Measurements from ENCODE around the gene CDH24. TPM values are rescaled to one million over a fixed set of nuclear protein-coding genes. Genes with fewer than 3 reads are reported as not detected.

CDH24 gene
- total and polyA plus RNA-seq, 2 of the 13 experiments (the other 11 are each of a cell fraction or from before 2014, with no cell fraction given): 0.69 to 0.99 TPM

DNA sequence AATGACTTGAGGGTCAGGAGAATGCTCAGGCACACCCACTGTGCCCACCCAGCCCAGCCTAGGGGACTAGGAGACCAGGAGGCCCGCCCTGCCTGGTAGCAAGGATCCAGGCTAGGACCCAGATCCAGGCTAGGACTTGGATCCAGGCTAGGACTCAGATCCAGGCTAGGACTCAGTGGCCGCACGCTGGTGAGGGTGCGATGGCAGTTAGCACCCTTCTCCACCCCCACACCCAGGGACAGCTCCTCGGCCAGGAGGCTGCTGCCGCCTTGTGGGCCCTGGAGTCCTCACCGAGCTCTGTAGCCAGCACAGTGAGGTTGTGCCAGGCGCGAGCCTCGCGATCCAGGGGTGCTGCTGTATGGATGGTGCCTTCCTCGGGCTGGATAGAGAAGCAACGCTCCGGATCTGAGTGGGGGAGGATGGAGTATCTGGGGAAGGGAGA, 5.1 kb downstream of the CDH24 start (continued):
- TF ChIP-seq, protein P1, sequence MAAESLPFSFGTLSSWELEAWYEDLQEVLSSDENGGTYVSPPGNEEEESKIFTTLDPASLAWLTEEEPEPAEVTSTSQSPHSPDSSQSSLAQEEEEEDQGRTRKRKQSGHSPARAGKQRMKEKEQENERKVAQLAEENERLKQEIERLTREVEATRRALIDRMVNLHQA (CRISPR knock-in tag; IDR thresholded peaks at IDR 0.05): no peak
- no peak for TF ChIP-seq SSRP1 (CRISPR knock-in tag; IDR thresholded peaks at IDR 0.05)
- no peak for TF ChIP-seq KLF13 (CRISPR knock-in tag; IDR thresholded peaks at IDR 0.05)
- TF ChIP-seq, protein P2, sequence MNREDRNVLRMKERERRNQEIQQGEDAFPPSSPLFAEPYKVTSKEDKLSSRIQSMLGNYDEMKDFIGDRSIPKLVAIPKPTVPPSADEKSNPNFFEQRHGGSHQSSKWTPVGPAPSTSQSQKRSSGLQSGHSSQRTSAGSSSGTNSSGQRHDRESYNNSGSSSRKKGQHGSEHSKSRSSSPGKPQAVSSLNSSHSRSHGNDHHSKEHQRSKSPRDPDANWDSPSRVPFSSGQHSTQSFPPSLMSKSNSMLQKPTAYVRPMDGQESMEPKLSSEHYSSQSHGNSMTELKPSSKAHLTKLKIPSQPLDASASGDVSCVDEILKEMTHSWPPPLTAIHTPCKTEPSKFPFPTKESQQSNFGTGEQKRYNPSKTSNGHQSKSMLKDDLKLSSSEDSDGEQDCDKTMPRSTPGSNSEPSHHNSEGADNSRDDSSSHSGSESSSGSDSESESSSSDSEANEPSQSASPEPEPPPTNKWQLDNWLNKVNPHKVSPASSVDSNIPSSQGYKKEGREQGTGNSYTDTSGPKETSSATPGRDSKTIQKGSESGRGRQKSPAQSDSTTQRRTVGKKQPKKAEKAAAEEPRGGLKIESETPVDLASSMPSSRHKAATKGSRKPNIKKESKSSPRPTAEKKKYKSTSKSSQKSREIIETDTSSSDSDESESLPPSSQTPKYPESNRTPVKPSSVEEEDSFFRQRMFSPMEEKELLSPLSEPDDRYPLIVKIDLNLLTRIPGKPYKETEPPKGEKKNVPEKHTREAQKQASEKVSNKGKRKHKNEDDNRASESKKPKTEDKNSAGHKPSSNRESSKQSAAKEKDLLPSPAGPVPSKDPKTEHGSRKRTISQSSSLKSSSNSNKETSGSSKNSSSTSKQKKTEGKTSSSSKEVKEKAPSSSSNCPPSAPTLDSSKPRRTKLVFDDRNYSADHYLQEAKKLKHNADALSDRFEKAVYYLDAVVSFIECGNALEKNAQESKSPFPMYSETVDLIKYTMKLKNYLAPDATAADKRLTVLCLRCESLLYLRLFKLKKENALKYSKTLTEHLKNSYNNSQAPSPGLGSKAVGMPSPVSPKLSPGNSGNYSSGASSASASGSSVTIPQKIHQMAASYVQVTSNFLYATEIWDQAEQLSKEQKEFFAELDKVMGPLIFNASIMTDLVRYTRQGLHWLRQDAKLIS (CRISPR knock-in tag; IDR thresholded peaks at IDR 0.05): no peak
- peak; percentile 38; the same call in 1 of the 2 replicates for TF ChIP-seq MIXL1 (CRISPR knock-in tag; IDR thresholded peaks at IDR 0.05)
- TF ChIP-seq ZBTB10 (CRISPR knock-in tag; IDR thresholded peaks at IDR 0.05; ENCODE audit: borderline replicate concordance): no peak
- TF ChIP-seq, protein P3, sequence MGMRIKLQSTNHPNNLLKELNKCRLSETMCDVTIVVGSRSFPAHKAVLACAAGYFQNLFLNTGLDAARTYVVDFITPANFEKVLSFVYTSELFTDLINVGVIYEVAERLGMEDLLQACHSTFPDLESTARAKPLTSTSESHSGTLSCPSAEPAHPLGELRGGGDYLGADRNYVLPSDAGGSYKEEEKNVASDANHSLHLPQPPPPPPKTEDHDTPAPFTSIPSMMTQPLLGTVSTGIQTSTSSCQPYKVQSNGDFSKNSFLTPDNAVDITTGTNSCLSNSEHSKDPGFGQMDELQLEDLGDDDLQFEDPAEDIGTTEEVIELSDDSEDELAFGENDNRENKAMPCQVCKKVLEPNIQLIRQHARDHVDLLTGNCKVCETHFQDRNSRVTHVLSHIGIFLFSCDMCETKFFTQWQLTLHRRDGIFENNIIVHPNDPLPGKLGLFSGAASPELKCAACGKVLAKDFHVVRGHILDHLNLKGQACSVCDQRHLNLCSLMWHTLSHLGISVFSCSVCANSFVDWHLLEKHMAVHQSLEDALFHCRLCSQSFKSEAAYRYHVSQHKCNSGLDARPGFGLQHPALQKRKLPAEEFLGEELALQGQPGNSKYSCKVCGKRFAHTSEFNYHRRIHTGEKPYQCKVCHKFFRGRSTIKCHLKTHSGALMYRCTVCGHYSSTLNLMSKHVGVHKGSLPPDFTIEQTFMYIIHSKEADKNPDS (CRISPR knock-in tag; IDR thresholded peaks at IDR 0.05): no peak
- no peak for TF ChIP-seq ZFP41 (CRISPR knock-in tag; IDR thresholded peaks at IDR 0.05; ENCODE audit: borderline replicate concordance)
- no peak for TF ChIP-seq E2F5 (CRISPR knock-in tag; conservative IDR thresholded peaks at IDR 0.05)
- TF ChIP-seq ZNF816 (CRISPR knock-in tag; IDR thresholded peaks at IDR 0.05; ENCODE audit: borderline replicate concordance): no peak
- TF ChIP-seq PHB2 (IDR thresholded peaks at IDR 0.05; ENCODE audit: partially characterized antibody): no peak
- 0 out of 2 replicates have a peak, but pooled peaks have one; percentile 33 for TF ChIP-seq PCBP1 (IDR thresholded peaks at IDR 0.05; ENCODE audit: borderline replicate concordance, low read depth, low read length)
- no peak for TF ChIP-seq SNAI1 (CRISPR knock-in tag; IDR thresholded peaks at IDR 0.05; ENCODE audit: borderline replicate concordance)
- TF ChIP-seq ISL2 (CRISPR knock-in tag; IDR thresholded peaks at IDR 0.05): no peak
- TF ChIP-seq, protein P4, sequence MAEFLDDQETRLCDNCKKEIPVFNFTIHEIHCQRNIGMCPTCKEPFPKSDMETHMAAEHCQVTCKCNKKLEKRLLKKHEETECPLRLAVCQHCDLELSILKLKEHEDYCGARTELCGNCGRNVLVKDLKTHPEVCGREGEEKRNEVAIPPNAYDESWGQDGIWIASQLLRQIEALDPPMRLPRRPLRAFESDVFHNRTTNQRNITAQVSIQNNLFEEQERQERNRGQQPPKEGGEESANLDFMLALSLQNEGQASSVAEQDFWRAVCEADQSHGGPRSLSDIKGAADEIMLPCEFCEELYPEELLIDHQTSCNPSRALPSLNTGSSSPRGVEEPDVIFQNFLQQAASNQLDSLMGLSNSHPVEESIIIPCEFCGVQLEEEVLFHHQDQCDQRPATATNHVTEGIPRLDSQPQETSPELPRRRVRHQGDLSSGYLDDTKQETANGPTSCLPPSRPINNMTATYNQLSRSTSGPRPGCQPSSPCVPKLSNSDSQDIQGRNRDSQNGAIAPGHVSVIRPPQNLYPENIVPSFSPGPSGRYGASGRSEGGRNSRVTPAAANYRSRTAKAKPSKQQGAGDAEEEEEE (CRISPR knock-in tag; IDR thresholded peaks at IDR 0.05; ENCODE audit: borderline replicate concordance): no peak
- no peak for TF ChIP-seq HNF4G (IDR thresholded peaks at IDR 0.05; ENCODE audit: borderline replicate concordance, low read depth, low read length)
- TF ChIP-seq HNF4G (CRISPR knock-in tag; IDR thresholded peaks at IDR 0.05; ENCODE audit: borderline replicate concordance, low read depth): no peak
